ENCODE measurements around the gene SCN2B.

DNA sequence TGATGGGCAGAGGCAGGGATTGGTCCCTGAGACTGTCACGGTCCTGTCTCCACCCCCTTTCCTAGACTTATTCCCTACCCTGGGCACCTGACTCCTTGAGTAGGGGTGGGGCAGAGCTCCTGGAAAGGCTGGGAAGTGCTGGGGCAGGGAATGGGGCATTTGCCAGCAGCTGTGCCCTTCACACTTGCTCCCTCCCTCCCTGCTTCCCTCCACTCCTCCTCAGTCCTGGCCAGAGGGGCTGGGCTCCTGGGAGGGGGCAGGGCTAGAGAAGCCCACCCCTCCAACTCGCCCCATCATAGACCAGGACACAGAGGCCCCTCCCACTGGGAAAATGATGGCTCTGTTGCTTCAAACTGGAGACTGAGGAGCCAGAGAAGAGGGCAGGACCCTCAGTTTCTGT, 11.6 kb downstream of the SCN2B start:
- TF ChIP-seq POLR2AphosphoS5 (IDR thresholded peaks at IDR 0.05; ENCODE audit: borderline replicate concordance, low read depth, low read length), result no peak
- no peak for TF ChIP-seq EZH2 (IDR thresholded peaks at IDR 0.05)

All from SK-N-MC (cell line).